AG04450 (cell line): Measurements from ENCODE around the gene PTPN9. TPM values are rescaled to one million over a fixed set of nuclear protein-coding genes. Genes with fewer than 3 reads are reported as not detected.

ENCODE experiments used
- CTCF ChIA-PET: fragments of 300-600, 350-600 bp; formaldehyde crosslinking; extraction: SDS; loops from one replicate; lab custom pipeline; 2022; ENCODE audit warnings: antibody characterized with exemption, inconsistent platforms; lab: Charles Lee
- POLR2A ChIA-PET: fragments of 350-600 bp; formaldehyde crosslinking; extraction: SDS; loops from one replicate; lab custom pipeline; 2021; ENCODE audit warnings: antibody characterized with exemption, inconsistent platforms; lab: Yijun Ruan, JAX
- DNase-seq: peaks from one replicate; pipeline ENCODE4 v3.0.0-alpha.2; 2011; ENCODE audit warnings: low read depth, low spot score
- H3K27ac ChIP-seq: one replicate; pipeline ENCODE4 v1.5.1; 2012; ENCODE audit warnings: low read depth, low read length, control low read depth
- H3K27me3 ChIP-seq: one replicate; pipeline ENCODE4 v1.6.0; 2012; ENCODE audit warnings: low read length; ENCODE audit not compliant: control insufficient read depth, insufficient read depth
- H3K4me3 ChIP-seq: 2 replicates; pipeline ENCODE4 v1.5.1; 2011; ENCODE audit warnings: mild to moderate bottlenecking, low read depth, low read length, control low read depth
- H3K9me3 ChIP-seq: 2 replicates; pipeline ENCODE4 v1.5.1; 2012; ENCODE audit warnings: low read length; ENCODE audit not compliant: control insufficient read depth, insufficient read depth
- polyA plus RNA-seq: library from polyadenylated mRNA; depleted of rRNA; stranded (reverse); fragments of >200 nt; gene quantifications from 2 replicates; pipeline ENCODE4 v1.2.3, GENCODE V29; 2011; rRNA removed
- small RNA-seq: library from RNA; depleted of rRNA; stranded (forward); fragments of <200 nt; gene quantifications from one replicate; pipeline ENCODE3, GENCODE V24; 2012; ENCODE audit warnings: low read depth; ENCODE audit not compliant: insufficient read length
- TF ChIP-seq, protein P1 (sequence below): IDR thresholded peaks from 2 replicates; pipeline ENCODE4 v1.5.1; 2011; ENCODE audit warnings: low read depth, low read length, control low read depth, inconsistent platforms

Gene PTPN9
- polyA plus RNA-seq, 1 experiment, result 49.6 TPM

- Histone ChIP-seq H3K4me3 (no peak overlapping the region), H3K9me3 (no peaks in the 10 kb centered on the region), H3K27ac (no peak overlapping the region), H3K27me3 (no peaks in the 10 kb centered on the region)
- TF ChIP-seq, protein P1, sequence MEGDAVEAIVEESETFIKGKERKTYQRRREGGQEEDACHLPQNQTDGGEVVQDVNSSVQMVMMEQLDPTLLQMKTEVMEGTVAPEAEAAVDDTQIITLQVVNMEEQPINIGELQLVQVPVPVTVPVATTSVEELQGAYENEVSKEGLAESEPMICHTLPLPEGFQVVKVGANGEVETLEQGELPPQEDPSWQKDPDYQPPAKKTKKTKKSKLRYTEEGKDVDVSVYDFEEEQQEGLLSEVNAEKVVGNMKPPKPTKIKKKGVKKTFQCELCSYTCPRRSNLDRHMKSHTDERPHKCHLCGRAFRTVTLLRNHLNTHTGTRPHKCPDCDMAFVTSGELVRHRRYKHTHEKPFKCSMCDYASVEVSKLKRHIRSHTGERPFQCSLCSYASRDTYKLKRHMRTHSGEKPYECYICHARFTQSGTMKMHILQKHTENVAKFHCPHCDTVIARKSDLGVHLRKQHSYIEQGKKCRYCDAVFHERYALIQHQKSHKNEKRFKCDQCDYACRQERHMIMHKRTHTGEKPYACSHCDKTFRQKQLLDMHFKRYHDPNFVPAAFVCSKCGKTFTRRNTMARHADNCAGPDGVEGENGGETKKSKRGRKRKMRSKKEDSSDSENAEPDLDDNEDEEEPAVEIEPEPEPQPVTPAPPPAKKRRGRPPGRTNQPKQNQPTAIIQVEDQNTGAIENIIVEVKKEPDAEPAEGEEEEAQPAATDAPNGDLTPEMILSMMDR, result no peak
- ChIA-PET CTCF (no interaction called here), POLR2A (no interaction called here)
- DNase-seq, result no peak
Measured at GRCh38 chr15:75428152-75428551, 151.0 kb downstream of the PTPN9 start.

- TF ChIP-seq, protein P1, result no peak
- ChIA-PET POLR2A (no interaction called here), CTCF (no interaction called here)
- no peak overlapping the region for H3K27ac ChIP-seq
- DNase-seq, result no peak
- no peaks in the 10 kb centered on the region for H3K27me3 ChIP-seq
- no peak overlapping the region for H3K4me3 ChIP-seq
- H3K9me3 ChIP-seq, result no peaks in the 10 kb centered on the region
Measured at GRCh38 chr15:75425966-75426500, 153.1 kb downstream of the PTPN9 start.

DNA sequence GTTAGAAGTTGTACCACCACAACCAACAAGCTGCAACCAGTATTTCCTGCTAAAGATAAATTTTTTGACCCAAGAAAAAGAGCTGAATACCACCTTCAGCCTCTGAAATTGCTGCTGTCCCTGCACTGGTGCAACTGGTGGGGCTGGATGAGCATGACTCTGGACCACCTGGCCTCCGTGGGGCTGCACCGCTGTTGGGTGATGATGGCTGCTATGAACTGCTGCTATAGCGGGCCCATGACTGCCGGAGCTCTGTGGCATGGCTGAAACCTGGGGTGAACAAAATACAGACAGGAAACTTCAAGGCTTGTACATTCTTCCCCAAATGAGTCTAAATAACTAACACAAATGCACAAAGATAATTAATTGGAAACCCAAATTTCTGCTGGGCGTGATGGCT lies 156.6 kb downstream of the PTPN9 start:
- TF ChIP-seq, protein P1, result no peak
- CTCF ChIA-PET, result interaction anchor here (1.5 kb wide), 1 partner anchor 55 kb away, joined by 5 read pairs; the partner anchor contains the start of gene MAN2C1
- Histone ChIP-seq H3K4me3 (no peak overlapping the region), H3K27ac (no peak overlapping the region), H3K27me3 (no peaks in the 10 kb centered on the region), H3K9me3 (no peaks in the 10 kb centered on the region)
- DNase-seq, result no peak
- POLR2A ChIA-PET, result interaction anchor here (0.7 to 0.9 kb wide), 2 partner anchors 13 to 45 kb away, joined by 4 to 5 read pairs; no protein-coding TSS in a partner anchor

- Histone ChIP-seq H3K27me3 (no peaks in the 10 kb centered on the region), H3K4me3 (no peak overlapping the region), H3K27ac (no peak overlapping the region), H3K9me3 (no peaks in the 10 kb centered on the region)
- TF ChIP-seq, protein P1, result no peak
- DNase-seq, result peak; percentile 8
- POLR2A ChIA-PET, result no interaction called here
- CTCF ChIA-PET, result no interaction called here
Measured at GRCh38 chr15:75420698-75421097, 158.4 kb downstream of the PTPN9 start.

DNA sequence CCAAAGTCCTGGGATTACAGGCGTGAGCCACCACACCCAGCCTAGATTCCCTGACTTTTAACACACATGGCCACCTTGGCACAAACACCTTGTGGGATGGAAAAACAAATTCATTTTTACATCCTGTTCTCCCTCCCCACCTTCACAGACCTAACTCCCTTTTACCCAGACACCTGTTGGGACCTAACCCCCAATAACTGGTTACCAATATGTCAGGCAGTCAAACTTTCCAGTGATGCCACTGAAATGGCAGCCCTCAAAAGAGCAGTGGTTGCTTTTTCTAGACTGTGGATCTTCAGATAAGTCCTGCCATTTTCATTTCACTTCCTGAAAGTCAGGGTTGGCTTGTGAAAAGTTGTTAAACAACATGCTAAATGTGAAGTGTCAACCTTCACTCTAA lies 162.5 kb downstream of the PTPN9 start:
- Histone ChIP-seq H3K4me3 (no peak overlapping the region), H3K27ac (no peak overlapping the region), H3K9me3 (no peaks in the 10 kb centered on the region), H3K27me3 (no peaks in the 10 kb centered on the region)
- ChIA-PET POLR2A (no interaction called here), CTCF (no interaction called here)
- TF ChIP-seq, protein P1, result no peak
- DNase-seq, result no peak

Small RNAs within 50 kb of the gene (small RNA-seq; reads per million reads assigned to genes)
- gene AC105036.1, result not detected
- gene AC105036.2, result not detected

Other genes starting within 250 kb of the PTPN9 start
- 52.4 and 73.4 TPM in 2 replicates for gene COMMD4, start 243.3 kb downstream of the PTPN9 start, polyA plus RNA-seq
- gene NEIL1, start 232.3 kb downstream of the PTPN9 start, polyA plus RNA-seq, result 1.1 and 2.0 TPM in 2 replicates
- gene MAN2C1, start 210.7 kb downstream of the PTPN9 start, polyA plus RNA-seq, result 32.5 and 37.9 TPM in 2 replicates
- gene SIN3A, start 127.6 kb downstream of the PTPN9 start, polyA plus RNA-seq, result 27.4 and 28.0 TPM in 2 replicates
- 31.1 and 36.6 TPM in 2 replicates for gene SNUPN, start 46.4 kb upstream of the PTPN9 start, polyA plus RNA-seq
- 38.9 and 42.3 TPM in 2 replicates for gene IMP3, start 60.9 kb upstream of the PTPN9 start, polyA plus RNA-seq
- 14.2 and 17.4 TPM in 2 replicates for gene SNX33, start 68.6 kb upstream of the PTPN9 start, polyA plus RNA-seq
- 5.8 and 8.4 TPM in 2 replicates for gene CSPG4, start 133.5 kb upstream of the PTPN9 start, polyA plus RNA-seq